ENCODE measurements around the gene ICAM1. TPM values are rescaled to one million over a fixed set of nuclear protein-coding genes. Genes with fewer than 3 reads are reported as not detected.
A peak's percentile ranks its signal among the peaks of the same experiment; 100 is the strongest.

The ICAM1 gene
- total and polyA plus RNA-seq, 2 of the 13 experiments (the other 11 are each of a cell fraction or from before 2014, with no cell fraction given), result 37.9 to 98.4 TPM

DNA sequence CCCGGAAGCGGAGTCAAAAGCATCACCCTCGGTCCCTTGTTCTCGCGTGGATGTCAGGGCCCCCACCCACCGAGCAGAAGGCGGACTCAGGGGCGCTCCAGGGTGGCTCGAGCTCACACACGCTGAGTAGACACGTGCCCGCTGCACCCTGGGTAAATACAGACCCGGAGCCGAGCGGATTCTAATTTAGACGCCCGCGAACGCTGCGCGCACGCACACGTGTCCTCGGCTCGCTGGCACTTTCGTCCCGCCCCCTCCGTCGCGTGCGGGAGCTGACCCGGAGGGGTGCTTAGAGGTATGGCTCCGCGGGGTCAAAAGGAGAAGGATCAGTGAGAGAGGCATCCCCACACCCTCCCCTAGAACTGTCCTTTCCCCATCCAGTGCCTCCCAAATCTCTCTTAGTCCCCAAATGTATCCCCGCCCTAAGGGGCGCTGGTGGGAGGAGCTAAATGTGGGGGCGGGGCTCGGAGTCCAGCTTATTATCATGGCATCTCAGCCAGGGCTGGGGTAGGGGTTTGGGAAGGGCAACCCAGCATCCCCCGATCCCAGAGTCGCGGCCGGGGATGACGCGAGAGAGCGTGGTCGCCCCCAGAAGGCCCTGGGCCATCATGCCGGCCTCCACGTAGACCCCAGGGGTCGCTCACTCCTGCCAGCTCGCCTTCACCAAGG is 18.4 kb downstream of the ICAM1 start (continued):
- TF ChIP-seq, protein P1, sequence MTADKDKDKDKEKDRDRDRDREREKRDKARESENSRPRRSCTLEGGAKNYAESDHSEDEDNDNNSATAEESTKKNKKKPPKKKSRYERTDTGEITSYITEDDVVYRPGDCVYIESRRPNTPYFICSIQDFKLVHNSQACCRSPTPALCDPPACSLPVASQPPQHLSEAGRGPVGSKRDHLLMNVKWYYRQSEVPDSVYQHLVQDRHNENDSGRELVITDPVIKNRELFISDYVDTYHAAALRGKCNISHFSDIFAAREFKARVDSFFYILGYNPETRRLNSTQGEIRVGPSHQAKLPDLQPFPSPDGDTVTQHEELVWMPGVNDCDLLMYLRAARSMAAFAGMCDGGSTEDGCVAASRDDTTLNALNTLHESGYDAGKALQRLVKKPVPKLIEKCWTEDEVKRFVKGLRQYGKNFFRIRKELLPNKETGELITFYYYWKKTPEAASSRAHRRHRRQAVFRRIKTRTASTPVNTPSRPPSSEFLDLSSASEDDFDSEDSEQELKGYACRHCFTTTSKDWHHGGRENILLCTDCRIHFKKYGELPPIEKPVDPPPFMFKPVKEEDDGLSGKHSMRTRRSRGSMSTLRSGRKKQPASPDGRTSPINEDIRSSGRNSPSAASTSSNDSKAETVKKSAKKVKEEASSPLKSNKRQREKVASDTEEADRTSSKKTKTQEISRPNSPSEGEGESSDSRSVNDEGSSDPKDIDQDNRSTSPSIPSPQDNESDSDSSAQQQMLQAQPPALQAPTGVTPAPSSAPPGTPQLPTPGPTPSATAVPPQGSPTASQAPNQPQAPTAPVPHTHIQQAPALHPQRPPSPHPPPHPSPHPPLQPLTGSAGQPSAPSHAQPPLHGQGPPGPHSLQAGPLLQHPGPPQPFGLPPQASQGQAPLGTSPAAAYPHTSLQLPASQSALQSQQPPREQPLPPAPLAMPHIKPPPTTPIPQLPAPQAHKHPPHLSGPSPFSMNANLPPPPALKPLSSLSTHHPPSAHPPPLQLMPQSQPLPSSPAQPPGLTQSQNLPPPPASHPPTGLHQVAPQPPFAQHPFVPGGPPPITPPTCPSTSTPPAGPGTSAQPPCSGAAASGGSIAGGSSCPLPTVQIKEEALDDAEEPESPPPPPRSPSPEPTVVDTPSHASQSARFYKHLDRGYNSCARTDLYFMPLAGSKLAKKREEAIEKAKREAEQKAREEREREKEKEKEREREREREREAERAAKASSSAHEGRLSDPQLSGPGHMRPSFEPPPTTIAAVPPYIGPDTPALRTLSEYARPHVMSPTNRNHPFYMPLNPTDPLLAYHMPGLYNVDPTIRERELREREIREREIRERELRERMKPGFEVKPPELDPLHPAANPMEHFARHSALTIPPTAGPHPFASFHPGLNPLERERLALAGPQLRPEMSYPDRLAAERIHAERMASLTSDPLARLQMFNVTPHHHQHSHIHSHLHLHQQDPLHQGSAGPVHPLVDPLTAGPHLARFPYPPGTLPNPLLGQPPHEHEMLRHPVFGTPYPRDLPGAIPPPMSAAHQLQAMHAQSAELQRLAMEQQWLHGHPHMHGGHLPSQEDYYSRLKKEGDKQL (CRISPR knock-in tag; IDR thresholded peaks at IDR 0.05; ENCODE audit: low read depth), result no peak
- TF ChIP-seq, protein P2, sequence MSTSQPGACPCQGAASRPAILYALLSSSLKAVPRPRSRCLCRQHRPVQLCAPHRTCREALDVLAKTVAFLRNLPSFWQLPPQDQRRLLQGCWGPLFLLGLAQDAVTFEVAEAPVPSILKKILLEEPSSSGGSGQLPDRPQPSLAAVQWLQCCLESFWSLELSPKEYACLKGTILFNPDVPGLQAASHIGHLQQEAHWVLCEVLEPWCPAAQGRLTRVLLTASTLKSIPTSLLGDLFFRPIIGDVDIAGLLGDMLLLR (CRISPR knock-in tag; IDR thresholded peaks at IDR 0.05), result peak; percentile 87; the same call in 1 of the 2 replicates
- TF ChIP-seq JARID2 (CRISPR knock-in tag; IDR thresholded peaks at IDR 0.05; ENCODE audit: insufficient replicate concordance) (no peak), ZNF616 (CRISPR knock-in tag; IDR thresholded peaks at IDR 0.05; ENCODE audit: low read depth) (peak; percentile 90), GFI1 (CRISPR knock-in tag; IDR thresholded peaks at IDR 0.05; ENCODE audit: borderline replicate concordance) (no peak), GTF3A (CRISPR knock-in tag; conservative IDR thresholded peaks at IDR 0.05) (no peak), TP53 (CRISPR knock-in tag; conservative IDR thresholded peaks at IDR 0.05) (no peak), ZNF30 (CRISPR knock-in tag; IDR thresholded peaks at IDR 0.05) (no peak), SUZ12 (IDR thresholded peaks at IDR 0.05; ENCODE audit: low read depth, low read length) (no peak), ZBTB20 (CRISPR knock-in tag; IDR thresholded peaks at IDR 0.05; ENCODE audit: borderline replicate concordance, low read depth) (no peak), JUN (CRISPR knock-in tag; IDR thresholded peaks at IDR 0.05) (no peak), ZNF562 (CRISPR knock-in tag; IDR thresholded peaks at IDR 0.05; ENCODE audit: borderline replicate concordance) (no peak), NR2F2 (IDR thresholded peaks at IDR 0.05; ENCODE audit: borderline replicate concordance, low read depth) (no peak), DNMT1 (CRISPR knock-in tag; IDR thresholded peaks at IDR 0.05) (no peak), NFYB (CRISPR knock-in tag; IDR thresholded peaks at IDR 0.05) (no peak), ZMYM2 (CRISPR knock-in tag; IDR thresholded peaks at IDR 0.05) (no peak), ZNF510 (CRISPR knock-in tag; IDR thresholded peaks at IDR 0.05; ENCODE audit: low read depth) (0 out of 2 replicates have a peak, but pooled peaks have one; percentile 53), ELF4 (CRISPR knock-in tag; IDR thresholded peaks at IDR 0.05; ENCODE audit: borderline replicate concordance) (no peak), TEAD3 (CRISPR knock-in tag; optimal IDR thresholded peaks at IDR 0.05; ENCODE audit: borderline replicate concordance) (no peak), HES4 (CRISPR knock-in tag; IDR thresholded peaks at IDR 0.05; ENCODE audit: borderline replicate concordance) (no peak), NFIC (IDR thresholded peaks at IDR 0.05; ENCODE audit: low read length) (no peak), HNF4G (IDR thresholded peaks at IDR 0.05; ENCODE audit: borderline replicate concordance, low read depth, low read length) (no peak), HNF4G (CRISPR knock-in tag; IDR thresholded peaks at IDR 0.05; ENCODE audit: borderline replicate concordance, low read depth) (no peak), ZNF775 (CRISPR knock-in tag; IDR thresholded peaks at IDR 0.05; ENCODE audit: borderline replicate concordance) (no peak), ZBTB3 (CRISPR knock-in tag; IDR thresholded peaks at IDR 0.05; ENCODE audit: borderline replicate concordance, low read depth) (0 out of 2 replicates have a peak, but pooled peaks have one; percentile 4)
- TF ChIP-seq, protein P3, sequence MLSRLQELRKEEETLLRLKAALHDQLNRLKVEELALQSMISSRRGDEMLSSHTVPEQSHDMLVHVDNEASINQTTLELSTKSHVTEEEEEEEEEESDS (CRISPR knock-in tag; IDR thresholded peaks at IDR 0.05; ENCODE audit: borderline replicate concordance), result no peak

Measured in HepG2 (cell line).